ENCODE results near the gene ACY1.

Gene ACY1

GRCh38 chr3:51966486-51966885 is 16.8 kb upstream of the ACY1 start:
- TF ChIP-seq GABPA (IDR thresholded peaks at IDR 0.05; ENCODE audit: low read depth) (no peak), REST (IDR thresholded peaks at IDR 0.05; ENCODE audit: insufficient replicate concordance, low read depth) (no peak), POLR2AphosphoS5 (IDR thresholded peaks at IDR 0.05; ENCODE audit: low read depth) (no peak), SPI1 (IDR thresholded peaks at IDR 0.05; ENCODE audit: borderline replicate concordance, low read depth) (no peak), CTCF (IDR thresholded peaks at IDR 0.05; ENCODE audit: insufficient read depth, low read length) (no peak)
- Histone ChIP-seq H3K4me3 (replicated peaks; ENCODE audit: insufficient read depth, low read length) (no peak overlapping the region), H3K27ac (replicated peaks) (no peak overlapping the region), H3K27me3 (ENCODE audit: insufficient read depth, poor library complexity, severe bottlenecking) (peaks cover 19% of the 10 kb centered on the region)
- no peak for DNase-seq (ENCODE audit: low read depth in 1 of 2, low spot score in 1 of 2)

- TF ChIP-seq SPI1 (IDR thresholded peaks at IDR 0.05; ENCODE audit: borderline replicate concordance, low read depth) (no peak), GABPA (IDR thresholded peaks at IDR 0.05; ENCODE audit: low read depth) (no peak), REST (IDR thresholded peaks at IDR 0.05; ENCODE audit: insufficient replicate concordance, low read depth) (no peak), CTCF (IDR thresholded peaks at IDR 0.05; ENCODE audit: insufficient read depth, low read length) (no peak), POLR2AphosphoS5 (IDR thresholded peaks at IDR 0.05; ENCODE audit: low read depth) (no peak)
- Histone ChIP-seq H3K27ac (replicated peaks) (no peak overlapping the region), H3K27me3 (ENCODE audit: insufficient read depth, poor library complexity, severe bottlenecking) (peaks cover 19% of the 10 kb centered on the region), H3K4me3 (replicated peaks; ENCODE audit: insufficient read depth, low read length) (0 out of 2 replicates have a peak overlapping the region, but pooled peaks have one; percentile 8)
- no peak for DNase-seq (ENCODE audit: low read depth in 1 of 2, low spot score in 1 of 2)
These were observed 16.4 kb upstream of the ACY1 start for GRCh38 chr3:51966922-51967383.

- peak within 1 kb of the TSS; percentile 33 for H3K4me3 ChIP-seq (replicated peaks; ENCODE audit: insufficient read depth, low read length)
- no peak for DNase-seq (ENCODE audit: low read depth in 1 of 2, low spot score in 1 of 2)
- H3K27me3 ChIP-seq (ENCODE audit: insufficient read depth, poor library complexity, severe bottlenecking): peaks cover 16% of the 10 kb centered on the region
- no peak within 1 kb of the TSS for H3K27ac ChIP-seq (replicated peaks)
- TF ChIP-seq CTCF (IDR thresholded peaks at IDR 0.05; ENCODE audit: insufficient read depth, low read length) (no peak), POLR2AphosphoS5 (IDR thresholded peaks at IDR 0.05; ENCODE audit: low read depth) (0 out of 2 replicates have a peak, but pooled peaks have one; percentile 11), SPI1 (IDR thresholded peaks at IDR 0.05; ENCODE audit: borderline replicate concordance, low read depth) (no peak)
These were observed 15.8 kb upstream of the ACY1 start, which contains the start of gene PCBP4 for GRCh38 chr3:51967384-51968169. Gene PCBP4 (minus strand): TSS chr3:51967454. CDS start chr3:51961240, 6,214 bp downstream.
